Epithelial cell of esophagus (primary cell): ENCODE results near the gene ARHGAP23.
"Not testable (repeated sequence)": the region's sequence is repeated elsewhere in the genome, so short reads cannot be mapped to it uniquely, and the experiment has no call there.

ENCODE experiments used
- DNase-seq: peaks from one replicate; pipeline ENCODE4 v3.0.0; 2010; ENCODE audit warnings: low read depth
- H3K4me3 ChIP-seq: 2 replicates; pipeline ENCODE4 v1.5.1; 2011; ENCODE audit warnings: mild to moderate bottlenecking, low read length, control low read depth
- CTCF ChIP-seq: IDR thresholded peaks from 2 replicates; pipeline ENCODE4 v1.5.1; 2011; ENCODE audit warnings: low read depth, mild to moderate bottlenecking, low read length, control low read depth, inconsistent platforms; ENCODE audit not compliant: insufficient read depth; ENCODE audit errors: missing control alignments

The ARHGAP23 gene

DNA sequence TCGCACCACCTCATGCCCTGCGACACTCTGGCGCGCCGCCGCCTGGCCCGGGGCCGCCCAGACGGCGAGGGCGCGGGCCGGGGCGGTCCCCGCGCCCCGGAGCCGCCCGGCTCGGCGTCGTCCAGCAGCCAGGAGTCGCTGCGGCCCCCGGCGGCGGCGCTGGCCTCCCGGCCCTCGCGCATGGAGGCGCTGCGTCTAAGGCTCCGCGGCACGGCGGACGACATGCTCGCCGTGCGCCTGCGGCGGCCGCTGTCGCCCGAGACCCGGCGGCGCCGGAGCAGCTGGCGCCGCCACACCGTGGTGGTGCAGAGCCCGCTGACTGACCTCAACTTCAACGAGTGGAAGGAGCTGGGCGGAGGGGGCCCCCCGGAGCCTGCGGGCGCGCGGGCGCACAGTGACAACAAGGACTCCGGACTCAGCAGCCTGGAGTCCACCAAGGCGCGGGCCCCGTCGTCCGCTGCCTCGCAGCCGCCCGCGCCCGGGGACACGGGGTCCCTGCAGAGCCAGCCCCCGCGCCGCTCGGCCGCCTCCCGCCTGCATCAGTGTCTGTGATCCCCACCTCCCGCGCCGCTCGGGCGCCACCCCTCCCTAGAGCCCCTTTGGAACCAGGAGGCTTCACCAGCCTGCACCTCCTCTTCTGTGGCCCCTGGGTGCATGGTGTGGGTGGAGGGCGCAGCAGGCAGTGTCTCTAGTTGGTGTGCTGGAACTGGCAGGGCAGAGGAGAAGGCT is 82.3 kb downstream of the ARHGAP23 start:
- no peak for TF ChIP-seq CTCF
- peak; percentile 50 for DNase-seq
- H3K4me3 ChIP-seq: no peak overlapping the region

- TF ChIP-seq CTCF: no peak
- no peak overlapping the region for H3K4me3 ChIP-seq
- peak; percentile 42 for DNase-seq
Measured at GRCh38 chr17:38511150-38512108, 83.2 kb downstream of the ARHGAP23 start.

- H3K4me3 ChIP-seq: no peak overlapping the region
- no peak for DNase-seq
- no peak for TF ChIP-seq CTCF
Measured at GRCh38 chr17:38512473-38513058, 84.3 kb downstream of the ARHGAP23 start.

- DNase-seq, H3K4me3 ChIP-seq: not testable (repeated sequence)
Measured at GRCh38 chr17:38526526-38526925, 98.3 kb downstream of the ARHGAP23 start.

DNA sequence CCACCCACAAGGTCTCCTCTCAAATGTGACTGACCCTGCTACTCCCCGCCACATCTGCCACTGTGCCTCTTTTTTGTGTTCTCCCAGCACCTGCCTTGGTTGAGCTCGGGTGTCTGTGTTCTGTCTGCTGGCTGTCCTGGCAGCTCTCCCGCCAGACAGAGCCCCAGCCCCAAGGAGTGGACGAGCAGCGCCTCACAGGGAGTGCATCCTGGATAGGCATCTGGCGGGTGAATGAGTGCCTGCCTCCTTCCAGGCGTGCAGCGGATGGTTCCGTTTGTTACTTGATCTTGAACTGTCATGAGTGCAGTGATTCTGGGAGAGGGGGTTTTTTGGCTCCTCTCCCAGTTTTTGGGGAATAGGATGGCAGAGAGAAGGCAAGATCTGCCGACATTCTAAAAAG is 99.9 kb downstream of the ARHGAP23 start:
- not testable (repeated sequence) for DNase-seq

DNA sequence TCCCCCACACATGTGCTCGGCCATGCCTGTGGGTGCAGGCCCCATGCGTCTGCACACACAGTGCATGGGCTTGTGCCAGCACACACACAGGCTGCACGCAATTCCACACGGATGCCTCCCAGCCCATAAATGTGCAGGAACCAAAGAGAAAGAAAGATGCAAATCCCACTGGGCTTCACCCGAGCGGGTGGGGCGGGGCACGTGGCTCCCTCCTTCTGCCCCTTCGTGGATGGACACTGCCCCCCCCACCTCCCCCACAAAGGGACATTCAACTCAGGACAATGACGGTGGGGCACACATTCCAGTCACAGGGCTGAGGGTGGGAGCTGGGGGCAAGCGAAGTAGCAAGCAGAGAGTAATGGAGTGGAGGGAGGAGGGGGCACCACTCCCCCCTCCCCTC is 102.6 kb downstream of the ARHGAP23 start:
- H3K4me3 ChIP-seq, DNase-seq: not testable (repeated sequence)

More for the DNA sequence above, 99.9 kb downstream of the ARHGAP23 start:
- not testable (repeated sequence) for H3K4me3 ChIP-seq

- H3K4me3 ChIP-seq, DNase-seq: not testable (repeated sequence)
Measured at GRCh38 chr17:38531761-38532160, 103.5 kb downstream of the ARHGAP23 start.

- TF ChIP-seq CTCF: no peak
- no peak for DNase-seq
- H3K4me3 ChIP-seq: no peak overlapping the region
Measured at GRCh38 chr17:38532451-38532850, 104.2 kb downstream of the ARHGAP23 start.

DNA sequence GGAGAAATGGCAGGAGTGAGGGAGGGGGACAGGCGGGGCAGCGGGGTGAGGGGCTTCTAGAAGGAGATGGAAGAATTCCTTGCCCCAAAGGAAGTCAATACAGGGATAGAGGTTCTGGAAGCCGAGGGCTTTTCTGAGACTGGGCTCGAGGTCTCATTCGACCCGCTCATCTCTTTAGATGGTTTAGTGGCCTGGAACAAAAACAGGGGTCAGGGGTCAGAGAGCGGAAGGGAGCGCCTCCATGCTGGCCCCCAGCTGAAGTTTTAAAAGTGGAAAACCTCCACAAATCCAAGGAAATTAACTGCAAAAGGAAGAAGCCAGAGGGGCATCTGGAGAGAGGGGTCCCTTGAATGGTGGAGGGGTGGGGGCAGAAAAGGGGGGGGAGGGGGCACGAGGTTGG is 105.0 kb downstream of the ARHGAP23 start:
- DNase-seq: no peak
- TF ChIP-seq CTCF: no peak
- no peak overlapping the region for H3K4me3 ChIP-seq
